Gastroesophageal sphincter (tissue), 4 donors: ENCODE measurements around the gene C5AR2. TPM values are rescaled to one million over a fixed set of nuclear protein-coding genes. Genes with fewer than 3 reads are reported as not detected.

Experiments used
- ATAC-seq: fragments of 150-250 bp; one replicate; pipeline ENCODE4 v1.9.1; 2016; ENCODE audit warnings: mild to moderate bottlenecking, moderate library complexity
- H3K27ac ChIP-seq, 4 donors: fragments of 200-600 bp; sonication (generic) in 3 of 4; 1 replicate in 3 of 4; 2 replicates in 1 of 4; pipeline ENCODE4 v1.5.1; 2016 to 2019
- H3K27me3 ChIP-seq: fragments of 200-600 bp; sonication (generic); one replicate; pipeline ENCODE4 v1.5.1; 2019
- H3K36me3 ChIP-seq, 2 donors: fragments of 200-600 bp; sonication (generic); one replicate each; pipeline ENCODE4 v1.5.1; 2019; ENCODE audit warnings: control low read depth in 1 of 2
- H3K4me1 ChIP-seq, 3 donors: fragments of 200-600 bp; sonication (generic); 1 replicate in 2 of 3; 2 replicates in 1 of 3; pipeline ENCODE4 v1.5.1; 2016 to 2019; ENCODE audit warnings: control low read depth in 2 of 3
- H3K4me3 ChIP-seq, 2 donors: fragments of 200-600 bp; sonication (generic); one replicate each; pipeline ENCODE4 v1.5.1; 2019; ENCODE audit warnings: mild to moderate bottlenecking in 1 of 2, moderate library complexity in 1 of 2
- H3K9me3 ChIP-seq, 3 donors: fragments of 200-600 bp; sonication (generic); one replicate each; pipeline ENCODE4 v1.5.1; 2017 to 2019; ENCODE audit warnings: control low read depth in 2 of 3
- EP300 ChIP-seq: sonication (generic); formaldehyde crosslinking; IDR thresholded peaks from one replicate; pipeline ENCODE4 v1.6.1; 2017; ENCODE audit warnings: antibody characterized with exemption, mild to moderate bottlenecking
- POLR2A ChIP-seq, 2 donors: fragments of 450-650 bp; IDR thresholded peaks; one replicate each; pipeline ENCODE4 v1.6.1; 2017; ENCODE audit warnings: antibody characterized with exemption in 2 of 2, mild to moderate bottlenecking in 2 of 2, moderate library complexity in 1 of 2
- POLR2AphosphoS5 ChIP-seq: sonication (generic); formaldehyde crosslinking; IDR thresholded peaks from one replicate; pipeline ENCODE4 v1.6.1; 2017; ENCODE audit warnings: antibody characterized with exemption
- WGBS, 2 donors: methylation state at CpG; one replicate each; pipeline ENCODE4 v1.1.5; 2018; ENCODE audit warnings: low coverage in 1 of 2; 5-methylcytosine and 5-hydroxymethylcytosine counted together
- total RNA-seq, 4 donors: library from RNA; depleted of rRNA; stranded (reverse); fragments of >200 nt; gene quantifications; one replicate each; pipeline ENCODE4 v1.1.0, GENCODE V29; 2016
- TF ChIP-seq, protein P1 (sequence below), 4 experiments: fragments of 200-600 bp in 2 of 4; fragments of 450-650 bp in 2 of 4; sonication (generic) in 1 of 4; IDR thresholded peaks; one replicate each; pipeline ENCODE4 v1.5.1; 2017 to 2019; ENCODE audit warnings: antibody characterized with exemption in 4 of 4, mild to moderate bottlenecking in 2 of 4, moderate library complexity in 2 of 4

C5AR2 gene
- total RNA-seq, 4 donors from 2014 or later = 0.15 to 2.3 (median 1.2) TPM

- Histone ChIP-seq H3K4me3 (no peak overlapping the region), H3K9me3 (no peaks in the 10 kb centered on the region), H3K4me1 (peaks cover 0 to 48% (median 12%) of the 10 kb centered on the region in 3 donors), H3K36me3 (peaks cover 0 to 50% of the 10 kb centered on the region in 2 donors), H3K27ac (no peak overlapping the region), H3K27me3 (no peaks in the 10 kb centered on the region)
- TF ChIP-seq POLR2A (IDR thresholded peaks at IDR 0.05) = no peak
- no peak for TF ChIP-seq POLR2AphosphoS5
- TF ChIP-seq EP300 = no peak
- TF ChIP-seq, protein P1, sequence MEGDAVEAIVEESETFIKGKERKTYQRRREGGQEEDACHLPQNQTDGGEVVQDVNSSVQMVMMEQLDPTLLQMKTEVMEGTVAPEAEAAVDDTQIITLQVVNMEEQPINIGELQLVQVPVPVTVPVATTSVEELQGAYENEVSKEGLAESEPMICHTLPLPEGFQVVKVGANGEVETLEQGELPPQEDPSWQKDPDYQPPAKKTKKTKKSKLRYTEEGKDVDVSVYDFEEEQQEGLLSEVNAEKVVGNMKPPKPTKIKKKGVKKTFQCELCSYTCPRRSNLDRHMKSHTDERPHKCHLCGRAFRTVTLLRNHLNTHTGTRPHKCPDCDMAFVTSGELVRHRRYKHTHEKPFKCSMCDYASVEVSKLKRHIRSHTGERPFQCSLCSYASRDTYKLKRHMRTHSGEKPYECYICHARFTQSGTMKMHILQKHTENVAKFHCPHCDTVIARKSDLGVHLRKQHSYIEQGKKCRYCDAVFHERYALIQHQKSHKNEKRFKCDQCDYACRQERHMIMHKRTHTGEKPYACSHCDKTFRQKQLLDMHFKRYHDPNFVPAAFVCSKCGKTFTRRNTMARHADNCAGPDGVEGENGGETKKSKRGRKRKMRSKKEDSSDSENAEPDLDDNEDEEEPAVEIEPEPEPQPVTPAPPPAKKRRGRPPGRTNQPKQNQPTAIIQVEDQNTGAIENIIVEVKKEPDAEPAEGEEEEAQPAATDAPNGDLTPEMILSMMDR (IDR thresholded peaks at IDR 0.05) = no peak
- 22 to 100% methylated on average over 1 of the region's 2 CpGs for WGBS, 2 donors
- ATAC-seq = no peak
Observed at GRCh38 chr19:47352095-47352494, 20.1 kb downstream of the C5AR2 start.

DNA sequence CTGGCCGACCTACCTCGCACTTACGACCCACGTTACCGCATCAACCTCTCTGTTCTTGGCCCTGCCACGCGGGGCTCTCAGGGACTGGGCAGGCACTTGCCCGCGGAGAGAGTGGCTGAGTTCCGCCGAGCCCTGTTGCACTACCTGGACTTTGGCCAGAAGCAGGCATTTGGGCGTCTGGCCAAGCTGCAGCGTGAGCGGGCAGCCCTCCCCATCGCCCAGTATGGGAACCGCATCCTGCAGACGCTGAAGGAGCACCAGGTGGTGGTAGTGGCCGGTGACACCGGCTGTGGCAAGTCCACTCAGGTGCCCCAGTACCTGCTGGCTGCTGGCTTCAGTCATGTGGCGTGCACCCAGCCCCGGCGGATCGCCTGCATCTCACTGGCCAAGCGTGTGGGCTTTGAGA, 21.3 kb downstream of the C5AR2 start:
- no peaks in the 10 kb centered on the region for H3K27me3 ChIP-seq
- TF ChIP-seq, protein P1 (IDR thresholded peaks at IDR 0.05) = no peak
- no peak for TF ChIP-seq POLR2AphosphoS5
- TF ChIP-seq POLR2A (IDR thresholded peaks at IDR 0.05) = no peak
- no peak for TF ChIP-seq EP300
- no peak overlapping the region for H3K27ac ChIP-seq
- H3K9me3 ChIP-seq = peaks cover 0 to 5% (median 0%) of the 10 kb centered on the region in 3 donors
- ATAC-seq = no peak
- peaks cover 0 to 48% (median 12%) of the 10 kb centered on the region in 3 donors for H3K4me1 ChIP-seq
- H3K36me3 ChIP-seq = peaks cover 0 to 62% of the 10 kb centered on the region in 2 donors
- H3K4me3 ChIP-seq = no peak overlapping the region
- 89 to 96% methylated on average over 3 to 5 of the region's 24 CpGs for WGBS, 2 donors

DNA sequence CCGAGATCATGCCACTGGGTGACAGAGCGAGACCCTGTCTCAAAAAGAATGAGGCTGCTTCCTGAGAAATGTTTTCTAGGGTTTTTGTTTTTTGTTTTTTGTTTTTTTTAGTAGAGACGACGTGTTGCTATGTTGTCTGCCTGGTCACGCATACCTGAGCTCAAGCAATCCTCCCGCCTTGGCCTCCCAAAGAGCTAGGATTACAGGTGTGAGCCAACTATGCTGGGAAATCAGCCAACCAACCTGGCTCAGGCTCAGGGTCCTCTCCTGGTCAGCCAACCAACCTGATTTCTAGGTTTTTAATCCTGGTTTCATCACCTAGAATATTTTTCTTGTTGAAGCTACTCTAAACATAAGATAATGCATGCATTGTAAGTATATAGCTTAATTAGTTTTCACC, 24.9 kb downstream of the C5AR2 start:
- peaks cover 0 to 18% (median 0%) of the 10 kb centered on the region in 3 donors for H3K4me1 ChIP-seq
- no peak overlapping the region for H3K27ac ChIP-seq
- TF ChIP-seq POLR2A (IDR thresholded peaks at IDR 0.05) = no peak
- no peak for TF ChIP-seq EP300
- no peak for TF ChIP-seq POLR2AphosphoS5
- TF ChIP-seq, protein P1 (IDR thresholded peaks at IDR 0.05) = no peak
- no peaks in the 10 kb centered on the region for H3K27me3 ChIP-seq
- no peak overlapping the region for H3K4me3 ChIP-seq
- ATAC-seq = no peak
- peaks cover 0 to 5% (median 0%) of the 10 kb centered on the region in 3 donors for H3K9me3 ChIP-seq
- 91 to 94% methylated on average over 2 to 6 of the region's 6 CpGs for WGBS, 2 donors
- H3K36me3 ChIP-seq = peaks cover 0 to 98% of the 10 kb centered on the region in 2 donors

DNA sequence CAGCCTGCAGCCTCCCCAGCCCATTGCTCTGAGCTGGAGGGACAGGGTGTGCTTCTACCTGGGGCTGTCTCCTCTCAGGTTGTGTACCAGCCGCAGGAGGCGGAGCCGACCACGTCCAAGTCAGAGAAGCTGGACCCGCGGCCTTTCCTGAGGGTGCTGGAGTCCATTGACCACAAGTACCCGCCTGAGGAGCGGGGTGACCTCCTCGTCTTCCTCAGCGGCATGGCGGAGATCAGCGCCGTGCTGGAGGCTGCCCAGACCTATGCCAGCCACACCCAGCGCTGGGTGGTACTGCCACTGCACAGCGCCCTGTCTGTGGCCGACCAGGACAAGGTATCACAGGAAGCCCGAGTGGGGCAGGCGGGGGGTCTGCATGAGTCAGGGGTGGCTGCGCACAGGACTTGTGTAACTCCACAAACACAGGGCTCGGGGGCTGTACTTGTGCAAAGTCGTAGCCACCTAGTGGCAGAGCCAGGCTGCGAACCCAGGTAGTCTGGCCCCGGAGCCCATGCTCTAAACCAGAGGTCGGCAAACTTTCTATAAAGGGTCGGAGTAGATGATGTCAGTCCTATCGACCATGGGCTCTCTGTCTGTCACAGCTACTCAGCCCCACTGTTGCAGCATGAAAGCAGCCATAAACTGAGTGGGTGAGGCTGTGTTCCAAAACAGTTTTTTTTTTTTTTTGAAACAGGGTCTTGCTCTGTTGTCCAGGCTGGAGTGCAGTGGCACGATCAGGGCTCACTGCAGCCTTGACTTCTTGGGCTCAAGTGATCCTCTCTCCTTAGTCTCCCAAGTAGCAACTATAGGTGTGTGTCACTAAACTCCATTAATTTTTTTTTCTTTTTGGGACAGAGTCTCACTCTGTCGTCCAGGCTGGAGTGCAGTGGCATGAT, 26.1 kb downstream of the C5AR2 start:
- 88% methylated on average over 7 of the region's 28 CpGs; no CpG with 5 or more reads in 1 of the 2 donors for WGBS, 2 donors
- ATAC-seq = no peak
- no peak for TF ChIP-seq EP300

GRCh38 chr19:47358936-47359335, 27.0 kb downstream of the C5AR2 start:
- Histone ChIP-seq H3K4me1 (peaks cover 0 to 10% (median 0%) of the 10 kb centered on the region in 3 donors), H3K36me3 (peaks cover 0 to 100% of the 10 kb centered on the region in 2 donors), H3K4me3 (no peak overlapping the region), H3K27me3 (no peaks in the 10 kb centered on the region), H3K9me3 (peaks cover 0 to 5% (median 0%) of the 10 kb centered on the region in 3 donors), H3K27ac (no peak overlapping the region)
- TF ChIP-seq EP300 (no peak), POLR2A (IDR thresholded peaks at IDR 0.05) (no peak), POLR2AphosphoS5 (no peak)
- TF ChIP-seq, protein P1 (IDR thresholded peaks at IDR 0.05) = no peak
- WGBS, 2 donors = 50% methylated on average over 2 of the region's 6 CpGs; no CpG with 5 or more reads in 1 of the 2 donors
- ATAC-seq = no peak

More for the DNA sequence above, 26.1 kb downstream of the C5AR2 start:
- no peak overlapping the region for H3K4me3 ChIP-seq
- H3K27me3 ChIP-seq = no peaks in the 10 kb centered on the region
- peaks cover 0 to 100% of the 10 kb centered on the region in 2 donors for H3K36me3 ChIP-seq
- H3K9me3 ChIP-seq = peaks cover 0 to 5% (median 0%) of the 10 kb centered on the region in 3 donors
- H3K27ac ChIP-seq = no peak overlapping the region
- peaks cover 0 to 14% (median 0%) of the 10 kb centered on the region in 3 donors for H3K4me1 ChIP-seq
